Nephron progenitor cell (in vitro differentiated cells): ENCODE data around the gene C19orf12.

ENCODE experiments used
- DNase-seq: peaks from one replicate; pipeline ENCODE4 v3.0.0; 2021
- H3K27ac Mint-ChIP-seq: 2 replicates; pipeline ENCODE4 v1.8.0; 2021; ENCODE audit warnings: mild to moderate bottlenecking, moderate library complexity, mixed read lengths
- H3K27me3 Mint-ChIP-seq: 2 replicates; pipeline ENCODE4 v1.8.0; 2021; ENCODE audit warnings: mild to moderate bottlenecking, low read depth, mixed read lengths; ENCODE audit not compliant: poor library complexity
- H3K36me3 Mint-ChIP-seq: 2 replicates; pipeline ENCODE4 v1.8.0; 2021; ENCODE audit warnings: low read depth, mixed read lengths
- H3K4me1 Mint-ChIP-seq: 2 replicates; pipeline ENCODE4 v1.8.0; 2021; ENCODE audit warnings: mixed read lengths
- H3K4me3 Mint-ChIP-seq: 2 replicates; pipeline ENCODE4 v1.8.0; 2021; ENCODE audit warnings: mild to moderate bottlenecking, moderate library complexity, mixed read lengths
- H3K9me3 Mint-ChIP-seq: 2 replicates; pipeline ENCODE4 v1.8.0; 2021; ENCODE audit warnings: mild to moderate bottlenecking, moderate library complexity, mixed read lengths
- TF ChIP-seq, protein P1 (sequence below): fragments of 200-600 bp; sonication (generic); IDR thresholded peaks from 2 replicates; pipeline ENCODE4 v1.5.0; 2021; ENCODE audit warnings: antibody characterized with exemption

The C19orf12 gene

DNA sequence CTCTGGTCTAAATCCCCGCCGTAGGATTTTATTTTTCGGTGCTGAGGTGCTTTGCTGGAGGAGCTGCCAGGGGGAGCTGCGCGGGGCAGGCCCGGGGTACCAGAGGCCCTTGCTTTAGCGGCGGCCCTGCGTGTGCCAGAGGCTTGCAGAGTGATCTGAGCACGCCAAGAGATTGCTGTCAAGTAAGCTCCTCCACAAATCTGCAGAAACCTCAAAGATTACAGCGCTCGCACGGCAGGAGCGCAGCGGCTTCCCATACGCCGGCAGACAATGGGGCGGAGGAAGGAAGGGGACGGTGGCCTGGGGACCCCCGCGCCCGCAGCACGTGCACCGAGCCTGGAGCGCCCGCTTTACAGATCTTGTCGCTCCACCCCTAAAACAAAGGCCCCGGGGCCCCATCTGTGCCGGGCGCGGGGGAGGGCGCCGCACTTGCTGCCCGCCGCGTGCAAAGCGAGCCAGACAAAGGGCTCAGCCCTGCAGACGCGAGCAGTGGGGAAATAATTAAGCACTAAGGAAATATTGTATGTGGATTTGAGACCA is 9.1 kb upstream of the C19orf12 start:
- Mint-ChIP-seq H3K9me3 (no peaks in the 10 kb centered on the region), H3K27ac (no peak overlapping the region), H3K27me3 (peaks cover 27% of the 10 kb centered on the region), H3K4me1 (peaks cover 25% of the 10 kb centered on the region), H3K4me3 (peak overlapping the region; percentile 65), H3K36me3 (no peaks in the 10 kb centered on the region)
- peak; percentile 37 for DNase-seq
- TF ChIP-seq, protein P1, sequence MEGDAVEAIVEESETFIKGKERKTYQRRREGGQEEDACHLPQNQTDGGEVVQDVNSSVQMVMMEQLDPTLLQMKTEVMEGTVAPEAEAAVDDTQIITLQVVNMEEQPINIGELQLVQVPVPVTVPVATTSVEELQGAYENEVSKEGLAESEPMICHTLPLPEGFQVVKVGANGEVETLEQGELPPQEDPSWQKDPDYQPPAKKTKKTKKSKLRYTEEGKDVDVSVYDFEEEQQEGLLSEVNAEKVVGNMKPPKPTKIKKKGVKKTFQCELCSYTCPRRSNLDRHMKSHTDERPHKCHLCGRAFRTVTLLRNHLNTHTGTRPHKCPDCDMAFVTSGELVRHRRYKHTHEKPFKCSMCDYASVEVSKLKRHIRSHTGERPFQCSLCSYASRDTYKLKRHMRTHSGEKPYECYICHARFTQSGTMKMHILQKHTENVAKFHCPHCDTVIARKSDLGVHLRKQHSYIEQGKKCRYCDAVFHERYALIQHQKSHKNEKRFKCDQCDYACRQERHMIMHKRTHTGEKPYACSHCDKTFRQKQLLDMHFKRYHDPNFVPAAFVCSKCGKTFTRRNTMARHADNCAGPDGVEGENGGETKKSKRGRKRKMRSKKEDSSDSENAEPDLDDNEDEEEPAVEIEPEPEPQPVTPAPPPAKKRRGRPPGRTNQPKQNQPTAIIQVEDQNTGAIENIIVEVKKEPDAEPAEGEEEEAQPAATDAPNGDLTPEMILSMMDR: no peak

DNA sequence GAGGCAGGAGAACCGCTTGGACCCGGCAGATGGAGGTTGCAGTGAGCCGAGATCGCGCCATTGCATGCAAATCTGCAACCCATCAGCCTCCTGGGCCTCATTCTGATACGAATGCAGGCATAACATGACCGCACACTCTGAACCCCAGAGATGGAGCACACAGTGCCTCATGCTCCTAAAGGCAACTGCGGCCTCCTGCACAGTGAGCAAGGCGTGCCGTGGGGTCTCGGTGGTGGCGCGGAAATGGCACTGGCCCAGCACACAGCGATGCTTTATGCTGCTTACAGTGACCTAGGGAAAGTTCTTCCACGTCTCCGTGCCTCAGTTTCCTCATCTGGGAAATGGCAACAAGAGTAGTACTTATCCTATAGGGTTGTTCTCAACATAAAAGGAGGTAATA is 2.0 kb upstream of the C19orf12 start:
- Mint-ChIP-seq H3K4me3 (no peak overlapping the region), H3K27me3 (no peaks in the 10 kb centered on the region), H3K4me1 (peaks cover 39% of the 10 kb centered on the region), H3K36me3 (no peaks in the 10 kb centered on the region), H3K27ac (no peak overlapping the region), H3K9me3 (no peaks in the 10 kb centered on the region)
- no peak for DNase-seq
- TF ChIP-seq, protein P1: no peak

DNA sequence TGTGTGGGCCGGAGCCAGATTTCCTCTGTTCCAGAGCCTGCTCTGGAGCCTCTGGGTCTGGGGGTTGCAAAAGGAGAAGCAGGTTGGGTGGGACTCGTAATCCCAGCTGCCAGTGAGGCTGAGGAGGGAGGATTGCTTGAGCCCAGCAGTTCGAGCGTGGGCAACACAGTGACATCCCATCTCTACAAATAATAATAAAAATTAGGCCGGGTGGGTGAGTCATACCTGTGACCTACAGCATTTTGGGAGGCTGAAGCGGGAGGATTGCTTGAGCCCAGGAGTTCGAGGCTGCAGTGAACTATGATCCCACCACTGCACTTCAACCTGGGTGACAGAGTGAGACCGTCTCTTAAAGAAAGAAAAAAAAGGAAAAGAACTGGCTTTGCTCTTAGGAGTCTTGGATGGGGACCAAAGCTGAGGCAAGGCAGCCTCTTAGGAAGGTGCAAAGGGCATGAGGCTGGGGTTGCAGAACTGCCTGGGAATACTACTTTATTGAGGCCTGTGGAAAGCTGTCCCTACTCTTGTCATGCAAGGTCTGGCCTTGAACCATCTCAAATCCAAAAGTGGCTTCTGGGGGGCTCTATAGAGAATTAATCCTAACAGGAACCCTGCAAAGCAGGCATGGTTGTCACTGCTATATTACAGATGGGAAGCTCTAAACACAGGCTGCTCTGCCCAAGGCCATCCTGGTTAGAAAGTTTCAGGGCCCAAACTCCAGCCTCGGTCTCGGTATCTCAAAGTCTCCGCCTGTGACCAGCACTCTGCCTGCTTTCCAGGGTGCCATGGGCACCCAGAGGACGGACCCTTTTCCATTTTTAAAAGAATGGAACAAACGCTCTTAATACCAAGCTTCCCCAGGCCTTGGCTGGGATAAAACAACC is 880 bp upstream of the C19orf12 start:
- peaks cover 44% of the 10 kb centered on the region for H3K4me1 Mint-ChIP-seq
- peak overlapping the region; percentile 74 for H3K27ac Mint-ChIP-seq
- no peaks in the 10 kb centered on the region for H3K9me3 Mint-ChIP-seq
- DNase-seq: no peak
- TF ChIP-seq, protein P1: no peak
- H3K27me3 Mint-ChIP-seq: no peaks in the 10 kb centered on the region
- no peaks in the 10 kb centered on the region for H3K36me3 Mint-ChIP-seq
- peak overlapping the region; percentile 89 for H3K4me3 Mint-ChIP-seq

DNA sequence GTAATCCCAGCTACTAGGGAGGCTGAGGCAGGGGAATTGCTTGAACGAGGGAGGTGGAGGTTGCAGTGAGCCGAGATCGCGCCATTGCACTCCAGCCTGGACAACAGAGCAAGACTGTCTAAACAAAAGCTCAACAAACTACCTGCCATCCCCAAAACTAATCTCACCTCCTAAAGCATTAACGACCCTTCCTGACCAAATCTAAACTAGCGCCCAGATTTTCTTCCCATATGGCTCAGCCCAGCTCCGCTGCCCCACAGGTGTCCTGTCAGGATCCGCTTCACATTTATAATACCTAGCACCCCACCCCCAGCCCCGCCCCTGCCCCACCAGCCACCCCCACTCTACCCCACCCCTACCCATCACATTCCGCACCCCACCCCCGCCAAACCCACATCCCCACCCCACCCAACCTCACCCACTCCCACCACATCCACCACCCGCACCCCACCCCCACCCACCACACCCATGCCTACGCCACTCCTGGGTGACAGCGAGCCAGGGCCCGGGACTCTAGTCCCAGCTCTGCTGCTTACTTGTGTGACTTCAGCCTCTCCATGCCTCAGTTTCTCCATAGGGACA is 599 bp downstream of the C19orf12 start:
- TF ChIP-seq, protein P1: no peak
- no peak for DNase-seq
- no peaks in the 10 kb centered on the region for H3K9me3 Mint-ChIP-seq
- H3K27me3 Mint-ChIP-seq: no peaks in the 10 kb centered on the region
- H3K4me3 Mint-ChIP-seq: peak overlapping the region; percentile 86
- no peak overlapping the region for H3K27ac Mint-ChIP-seq
- peaks cover 49% of the 10 kb centered on the region for H3K4me1 Mint-ChIP-seq
- no peaks in the 10 kb centered on the region for H3K36me3 Mint-ChIP-seq

DNA sequence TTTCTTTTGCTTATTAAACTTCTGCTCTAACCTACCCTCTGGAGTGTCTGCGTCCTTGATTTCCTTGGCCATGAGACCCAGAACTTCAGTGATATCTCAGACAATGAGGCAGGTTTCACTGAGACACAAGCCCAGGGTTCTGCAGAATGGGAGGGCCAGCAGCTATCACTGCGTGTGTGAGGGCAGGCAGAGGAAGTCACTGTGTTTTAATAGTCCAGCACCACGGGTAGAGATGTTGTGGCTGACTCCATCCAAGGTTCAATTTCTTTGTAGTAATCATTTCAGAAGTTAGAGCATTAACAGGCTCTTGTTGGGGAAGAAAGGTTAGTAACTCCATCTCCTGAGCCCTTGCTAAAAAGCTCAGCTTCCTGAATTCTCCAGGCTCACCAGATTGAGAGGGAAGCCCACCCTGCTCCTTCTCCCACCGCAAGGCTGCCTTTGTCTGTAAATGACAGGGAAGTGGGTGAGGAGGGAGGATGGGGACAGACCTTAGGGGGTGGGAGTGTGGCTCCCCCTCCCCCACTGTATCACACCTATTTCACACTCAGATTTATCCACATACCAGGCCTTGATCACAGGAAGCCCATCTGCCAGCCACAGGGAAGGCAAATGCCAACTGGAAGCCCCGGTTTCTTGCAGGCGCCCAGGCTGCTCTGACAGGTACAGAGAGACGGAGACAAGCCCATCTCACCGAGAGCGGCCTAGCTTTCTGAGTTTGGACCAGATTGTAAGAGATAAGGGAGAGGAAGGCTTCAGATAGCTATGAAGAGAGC is 2.1 kb downstream of the C19orf12 start:
- Mint-ChIP-seq H3K27ac (peak overlapping the region; percentile 36), H3K4me1 (peaks cover 55% of the 10 kb centered on the region), H3K36me3 (no peaks in the 10 kb centered on the region), H3K27me3 (no peaks in the 10 kb centered on the region), H3K9me3 (no peaks in the 10 kb centered on the region), H3K4me3 (peak overlapping the region; percentile 86)
- TF ChIP-seq, protein P1: no peak
- no peak for DNase-seq
